ENCODE data around the gene TEAD2.

GRCh38 chr19:49339301-49340068 lies 22.7 kb downstream of the TEAD2 start:
- TF ChIP-seq CTCF (IDR thresholded peaks at IDR 0.05; ENCODE audit: borderline replicate concordance, extremely low read depth, low read length, poor library complexity, severe bottlenecking): no peak
- TF ChIP-seq EZH2 (IDR thresholded peaks at IDR 0.05; ENCODE audit: borderline replicate concordance, low read depth, low read length, severe bottlenecking): no peak

All from DND-41 (cell line).